ENCODE results near the gene ATG10. TPM values are rescaled to one million over a fixed set of nuclear protein-coding genes. Genes with fewer than 3 reads are reported as not detected.
"Not testable (repeated sequence)": the region's sequence is repeated elsewhere in the genome, so short reads cannot be mapped to it uniquely, and the experiment has no call there.

ATG10 gene
- total and polyA plus RNA-seq, 2 of the 13 experiments (the other 11 are each of a cell fraction or from before 2014, with no cell fraction given) = 2.0 to 5.7 TPM

DNA sequence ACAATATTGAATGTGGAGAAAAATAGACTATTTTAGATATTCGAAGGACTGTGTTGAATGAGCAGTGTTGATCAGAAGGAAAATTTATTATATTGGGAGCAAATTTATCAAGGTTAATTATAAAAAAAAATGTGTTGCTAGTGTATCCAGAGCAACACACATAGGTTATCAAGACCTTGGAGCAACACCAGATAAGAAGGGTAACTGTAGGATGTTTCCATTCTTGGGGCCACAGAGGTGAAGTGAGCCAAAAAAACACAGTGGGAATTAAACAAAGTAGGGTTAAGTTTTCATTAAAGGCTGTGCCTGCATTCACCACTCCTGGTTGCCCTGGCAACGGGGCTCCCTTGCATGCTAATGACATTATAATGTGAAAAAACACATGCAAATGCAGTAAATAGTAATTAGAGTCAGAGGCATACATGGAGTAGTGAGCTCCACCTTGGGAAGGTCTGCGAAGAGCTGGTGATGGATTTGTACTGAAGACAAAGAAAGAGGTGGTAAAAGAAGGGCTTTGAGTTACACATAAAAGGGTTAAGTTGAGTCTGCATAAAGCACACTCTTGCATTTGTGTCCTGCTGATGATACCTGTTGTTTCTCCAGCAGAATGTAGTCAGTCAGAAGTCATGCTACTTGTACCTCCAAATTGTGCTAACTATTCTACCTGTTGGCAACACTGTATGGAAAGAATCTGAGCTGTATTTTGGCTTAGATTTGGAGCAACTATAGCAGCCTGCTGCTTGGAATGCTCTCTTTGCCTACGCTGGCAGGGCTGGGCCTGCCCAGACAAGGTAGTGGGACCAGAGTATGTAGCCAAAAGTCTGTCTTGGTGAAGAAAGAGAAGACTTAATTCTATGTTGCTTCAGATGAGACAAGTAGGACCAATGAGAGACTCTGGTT is 59.6 kb downstream of the ATG10 start (continued):
- TF ChIP-seq, protein P1, sequence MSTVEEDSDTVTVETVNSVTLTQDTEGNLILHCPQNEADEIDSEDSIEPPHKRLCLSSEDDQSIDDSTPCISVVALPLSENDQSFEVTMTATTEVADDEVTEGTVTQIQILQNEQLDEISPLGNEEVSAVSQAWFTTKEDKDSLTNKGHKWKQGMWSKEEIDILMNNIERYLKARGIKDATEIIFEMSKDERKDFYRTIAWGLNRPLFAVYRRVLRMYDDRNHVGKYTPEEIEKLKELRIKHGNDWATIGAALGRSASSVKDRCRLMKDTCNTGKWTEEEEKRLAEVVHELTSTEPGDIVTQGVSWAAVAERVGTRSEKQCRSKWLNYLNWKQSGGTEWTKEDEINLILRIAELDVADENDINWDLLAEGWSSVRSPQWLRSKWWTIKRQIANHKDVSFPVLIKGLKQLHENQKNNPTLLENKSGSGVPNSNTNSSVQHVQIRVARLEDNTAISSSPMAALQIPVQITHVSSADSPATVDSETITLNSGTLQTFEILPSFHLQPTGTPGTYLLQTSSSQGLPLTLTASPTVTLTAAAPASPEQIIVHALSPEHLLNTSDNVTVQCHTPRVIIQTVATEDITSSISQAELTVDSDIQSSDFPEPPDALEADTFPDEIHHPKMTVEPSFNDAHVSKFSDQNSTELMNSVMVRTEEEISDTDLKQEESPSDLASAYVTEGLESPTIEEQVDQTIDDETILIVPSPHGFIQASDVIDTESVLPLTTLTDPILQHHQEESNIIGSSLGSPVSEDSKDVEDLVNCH (CRISPR knock-in tag; IDR thresholded peaks at IDR 0.05) = no peak
- TF ChIP-seq ZNF124 (CRISPR knock-in tag; IDR thresholded peaks at IDR 0.05) = no peak
- no peak for TF ChIP-seq MXD4 (CRISPR knock-in tag; IDR thresholded peaks at IDR 0.05)
- no peak for TF ChIP-seq FOXM1 (CRISPR knock-in tag; IDR thresholded peaks at IDR 0.05)

DNA sequence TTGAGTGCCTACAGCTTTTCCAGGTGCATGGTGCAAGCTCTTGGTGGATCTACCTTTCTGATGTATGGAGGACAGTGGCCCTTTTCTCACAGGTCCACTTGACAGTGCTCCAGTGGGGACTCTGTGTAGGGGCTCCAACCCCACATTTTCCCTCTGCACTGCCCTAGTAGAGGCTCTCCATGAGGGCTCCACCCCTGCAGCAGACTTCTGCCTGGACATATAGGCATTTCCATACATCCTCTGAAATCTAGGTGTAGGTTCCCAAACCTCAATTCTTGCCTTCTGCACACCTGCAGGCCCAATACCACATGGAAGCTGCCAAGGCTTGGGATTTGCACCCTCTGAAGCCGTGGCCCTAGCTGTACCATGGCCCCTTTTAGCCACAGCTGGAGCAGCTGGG is 71.1 kb downstream of the ATG10 start:
- H2AFZ ChIP-seq (ENCODE audit: low read length); H4K20me1 ChIP-seq (ENCODE audit: insufficient read depth, low read length); H3K27ac ChIP-seq (ENCODE audit: extremely low read length, insufficient read depth, low read length); H3K27me3 ChIP-seq (ENCODE audit: control insufficient read depth in 1 of 2, insufficient read depth in 2 of 2, low read length in 2 of 2); H3K36me3 ChIP-seq (replicated peaks in 1 of 2; ENCODE audit: control insufficient read depth in 1 of 2, insufficient read depth in 2 of 2, low read length in 2 of 2); intact Hi-C loops (cut with micrococcal nuclease; ENCODE audit: unreplicated experiment); DNase-seq (ENCODE audit: low spot score); BruUV-seq (replicated peaks); ATAC-seq; H3K4me2 ChIP-seq (ENCODE audit: low read depth, low read length); CTCF ChIA-PET (ENCODE audit: low intra/inter-chr PET ratio, low total read pairs); H3K79me2 ChIP-seq (ENCODE audit: insufficient read depth, low read length); FAIRE-seq; POLR2A ChIA-PET; H3K4me3 ChIP-seq (replicated peaks in 1 of 3; ENCODE audit: insufficient read depth in 1 of 3, low read depth in 2 of 3, low read length in 3 of 3); H3K4me1 ChIP-seq (ENCODE audit: insufficient read depth, low read length); H3K9ac ChIP-seq (ENCODE audit: insufficient read depth, low read depth, low read length); in situ Hi-C loops (cut with HindIII; ENCODE audit: extremely low pct_ligation_motif_present, low pct_unique_long_range_greater_than_20kb): not testable (repeated sequence)
- WGBS (ENCODE audit: low lambda C conversion rate) = 0% methylated on average over 1 of the region's 1 CpG
- H3K9me3 ChIP-seq (ENCODE audit: low read length) = peaks cover 15% of the 10 kb centered on the region
